NCI-H2107 treated with DMSO at 0.1 percent for 48 hours (cell line): ENCODE data around the gene FILIP1L.

Source experiments
- DNase-seq: peaks from one replicate; lab custom pipeline; 2025; ENCODE audit not compliant: unreplicated experiment; lab: John Stamatoyannopoulos, UW

FILIP1L gene

DNA sequence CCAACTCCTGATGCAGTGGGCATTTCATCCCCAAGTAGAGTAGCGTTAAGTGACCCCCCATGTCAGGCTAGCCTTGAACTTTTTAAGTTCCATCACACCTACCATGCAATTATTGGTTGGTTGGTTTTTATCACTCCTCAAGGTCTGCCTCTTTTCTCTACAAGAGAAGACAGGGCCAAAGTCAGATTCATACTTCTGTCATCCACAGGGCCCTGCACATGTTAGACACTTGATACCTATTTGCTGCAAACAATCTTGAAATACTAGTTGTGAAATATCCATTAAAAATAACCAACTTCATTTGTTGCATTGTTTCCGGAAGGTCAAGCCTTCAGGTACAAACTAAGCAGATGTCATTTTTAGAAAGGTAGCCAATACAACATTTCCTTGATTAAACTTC lies 295.5 kb downstream of the FILIP1L start:
- no peak for DNase-seq

DNA sequence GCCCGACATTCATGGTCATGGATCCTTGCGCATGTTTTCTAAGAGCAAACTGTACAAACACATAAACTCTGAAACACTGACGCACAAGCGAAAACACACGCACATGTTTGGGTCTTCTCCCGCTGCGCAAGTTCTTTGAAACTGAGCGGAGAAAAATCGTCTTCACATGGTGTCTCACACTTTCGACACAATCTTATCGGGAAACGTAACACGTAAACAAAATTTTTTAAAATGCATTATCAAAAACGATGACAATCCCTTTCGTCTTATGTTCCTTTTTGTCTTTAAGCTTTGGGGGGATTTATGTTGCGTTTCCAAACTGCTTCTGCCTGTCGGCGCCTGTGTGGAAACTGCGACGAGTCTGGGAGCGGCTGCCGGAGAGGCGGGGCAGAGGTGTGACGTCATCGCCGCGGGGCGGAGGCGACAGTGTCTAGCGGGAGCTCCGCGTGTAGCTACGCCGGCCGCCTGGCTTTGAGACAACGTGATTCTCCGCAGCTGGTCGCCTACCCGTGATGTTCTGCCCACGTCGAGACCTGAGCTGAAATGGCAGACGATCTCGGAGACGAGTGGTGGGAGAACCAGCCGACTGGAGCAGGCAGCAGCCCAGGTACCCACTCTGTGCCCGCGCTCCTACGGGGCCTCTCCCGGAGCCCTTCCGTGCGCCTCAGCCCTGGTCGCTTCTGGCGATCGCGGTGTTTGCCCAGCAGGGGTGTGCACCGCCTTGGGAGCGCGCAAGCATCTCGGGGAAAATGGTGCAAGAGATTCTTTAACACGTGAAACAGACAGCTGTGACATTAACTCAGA lies 296.7 kb downstream of the FILIP1L start, which contains the start of gene CMSS1:
Gene CMSS1 (plus strand): TSS at position 426 of the 804 bp plus-strand sequence.
- peak; percentile 94 for DNase-seq

DNA sequence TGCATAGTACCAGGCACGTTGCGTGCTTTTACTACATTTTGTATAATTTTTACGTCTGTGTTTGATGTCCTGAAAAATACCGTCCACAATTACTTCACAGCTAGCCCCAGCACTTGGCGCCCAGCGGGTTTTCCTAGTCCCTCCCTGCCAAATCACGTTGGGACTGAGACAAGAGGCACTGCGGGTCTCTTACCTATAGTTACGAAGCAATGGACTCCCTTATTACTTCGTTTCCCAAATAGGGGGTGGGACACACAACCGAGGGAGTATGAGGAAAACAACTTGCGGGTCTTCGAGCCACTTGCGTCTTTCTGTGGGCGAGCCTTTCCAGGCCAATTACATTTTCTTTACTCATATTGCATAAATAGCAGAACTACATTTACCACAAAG lies 297.3 kb downstream of the FILIP1L start:
- no peak for DNase-seq

DNA sequence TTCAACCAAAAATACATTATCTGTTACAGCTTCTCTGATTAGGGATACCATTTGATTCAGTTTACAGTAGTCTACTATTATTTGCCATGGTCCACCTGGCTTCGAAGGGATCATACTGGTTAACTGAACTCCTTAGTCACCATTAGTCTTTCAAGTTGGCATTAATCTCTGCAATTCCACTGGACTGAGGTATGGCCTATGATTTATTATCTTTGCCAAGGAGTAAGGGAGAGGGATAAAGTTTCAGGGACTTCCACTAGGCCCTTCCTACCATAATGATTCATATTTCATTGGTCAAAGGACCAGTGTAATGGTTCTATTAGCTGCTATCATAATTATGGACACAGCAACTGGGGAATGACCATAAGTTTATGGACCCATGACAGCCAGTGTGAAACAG lies 303.9 kb downstream of the FILIP1L start:
- no peak for DNase-seq

DNA sequence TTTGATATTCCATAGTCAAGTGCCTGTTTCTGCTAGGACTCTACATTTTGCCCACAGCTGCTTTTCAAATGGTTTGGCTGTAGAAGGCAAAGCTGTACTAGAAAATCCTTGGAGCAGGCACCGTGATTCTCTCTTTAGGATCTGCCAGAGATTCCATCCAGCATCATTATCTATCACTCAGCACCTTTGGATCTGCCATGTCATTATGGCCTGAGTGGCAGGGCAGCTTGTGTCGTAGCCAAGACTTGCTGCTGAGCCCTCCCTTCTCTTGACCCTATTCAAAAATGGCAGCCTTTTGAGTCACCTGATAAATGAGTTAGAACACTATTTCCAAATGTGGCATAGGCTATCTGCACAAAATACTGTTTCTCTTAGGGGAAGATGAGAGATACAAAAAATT lies 304.7 kb downstream of the FILIP1L start:
- no peak for DNase-seq

DNA sequence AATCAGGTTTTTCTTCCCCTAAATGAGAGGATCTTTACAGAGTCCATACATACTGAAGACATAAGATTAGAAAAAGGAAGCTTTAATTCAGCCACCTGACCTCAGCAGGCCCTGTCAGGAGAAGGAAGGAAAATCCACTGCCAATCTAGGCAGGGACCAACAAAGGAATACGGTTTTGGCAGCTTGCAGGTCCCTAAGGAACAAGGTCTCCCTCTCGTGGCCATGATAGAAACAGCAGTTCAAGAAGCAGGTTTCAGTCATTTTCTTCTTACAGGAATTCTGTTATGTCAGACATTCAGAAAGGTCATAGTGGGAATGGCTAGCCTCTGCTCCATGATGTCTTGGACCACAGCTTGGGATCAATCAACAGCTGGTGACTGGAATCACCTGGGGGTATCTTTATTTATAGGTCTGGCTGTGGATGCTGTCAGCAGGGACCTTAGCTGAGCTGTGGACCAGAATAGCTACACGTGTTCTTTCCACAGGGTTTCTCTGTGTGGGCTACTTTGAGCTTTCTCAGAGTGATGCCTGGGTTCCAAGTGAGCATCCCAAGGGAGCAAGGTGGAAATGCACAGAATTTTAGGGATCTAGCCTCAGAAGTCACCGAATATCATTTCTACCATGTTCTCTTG lies 306.0 kb downstream of the FILIP1L start:
- peak; percentile 53 for DNase-seq

DNA sequence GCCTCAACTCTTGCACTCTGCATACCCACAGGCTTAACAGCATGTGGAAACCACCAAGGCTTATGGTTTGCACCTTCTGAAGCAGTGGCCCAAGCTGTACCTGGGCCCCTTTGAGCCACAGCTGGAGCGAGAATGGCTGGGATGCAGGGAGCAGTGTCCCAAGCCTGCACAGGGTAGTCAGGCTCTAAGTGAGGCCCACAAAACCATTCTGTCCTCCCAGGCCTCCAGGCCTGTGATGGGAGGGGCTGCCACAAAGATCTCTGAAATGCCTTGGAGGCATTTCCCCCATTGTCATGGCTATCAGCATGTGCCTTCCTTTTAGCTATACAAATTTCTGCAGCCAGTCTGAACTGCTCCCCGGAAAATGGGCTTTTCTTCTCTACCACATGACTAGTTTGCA lies 309.1 kb downstream of the FILIP1L start:
- no peak for DNase-seq

DNA sequence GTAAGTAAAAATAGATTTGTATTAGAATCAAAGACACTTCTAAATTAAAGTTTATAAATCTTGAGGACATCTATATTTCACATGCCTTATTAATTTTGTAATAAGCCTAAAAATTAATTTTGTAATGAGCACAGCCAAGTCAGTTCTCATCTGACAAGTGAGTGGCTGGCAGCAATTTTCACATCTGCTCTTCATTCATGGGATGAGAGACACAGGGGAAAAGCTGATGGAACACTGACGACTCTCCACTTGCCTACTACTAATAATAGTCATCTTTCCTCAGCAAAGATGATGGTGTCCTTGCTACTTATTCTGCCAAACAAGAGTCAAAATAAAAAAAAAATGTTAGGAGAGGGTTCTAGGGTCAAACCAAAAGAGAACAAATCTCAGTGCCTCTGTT lies 311.0 kb downstream of the FILIP1L start:
- DNase-seq: no peak

DNA sequence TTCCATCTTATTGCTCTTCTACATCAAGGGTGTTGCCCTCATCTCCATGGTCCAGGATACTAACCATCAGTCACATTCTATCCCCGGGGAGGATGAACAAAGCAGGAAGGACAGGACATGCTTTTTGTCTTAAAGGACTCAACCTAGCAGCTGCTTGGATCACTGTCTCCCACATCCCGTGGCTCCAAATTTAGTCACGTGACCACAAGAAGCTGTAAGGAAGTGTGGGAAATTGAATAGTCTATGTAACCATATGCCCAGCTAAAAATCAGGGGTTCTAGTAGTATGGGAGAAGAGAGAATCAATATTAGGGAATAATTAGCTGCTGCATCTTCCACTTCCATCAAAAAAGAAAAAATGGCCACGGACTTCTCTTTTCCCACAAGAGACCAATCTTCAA lies 314.9 kb downstream of the FILIP1L start:
- DNase-seq: no peak

DNA sequence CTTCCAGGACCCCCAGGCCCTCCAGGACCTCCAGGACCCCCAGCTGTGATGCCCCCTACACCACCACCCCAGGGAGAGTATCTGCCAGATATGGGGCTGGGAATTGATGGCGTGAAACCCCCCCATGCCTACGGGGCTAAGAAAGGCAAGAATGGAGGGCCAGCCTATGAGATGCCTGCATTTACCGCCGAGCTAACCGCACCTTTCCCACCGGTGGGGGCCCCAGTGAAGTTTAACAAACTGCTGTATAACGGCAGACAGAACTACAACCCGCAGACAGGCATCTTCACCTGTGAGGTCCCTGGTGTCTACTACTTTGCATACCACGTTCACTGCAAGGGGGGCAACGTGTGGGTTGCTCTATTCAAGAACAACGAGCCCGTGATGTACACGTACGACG lies 318.7 kb downstream of the FILIP1L start:
- no peak for DNase-seq

DNA sequence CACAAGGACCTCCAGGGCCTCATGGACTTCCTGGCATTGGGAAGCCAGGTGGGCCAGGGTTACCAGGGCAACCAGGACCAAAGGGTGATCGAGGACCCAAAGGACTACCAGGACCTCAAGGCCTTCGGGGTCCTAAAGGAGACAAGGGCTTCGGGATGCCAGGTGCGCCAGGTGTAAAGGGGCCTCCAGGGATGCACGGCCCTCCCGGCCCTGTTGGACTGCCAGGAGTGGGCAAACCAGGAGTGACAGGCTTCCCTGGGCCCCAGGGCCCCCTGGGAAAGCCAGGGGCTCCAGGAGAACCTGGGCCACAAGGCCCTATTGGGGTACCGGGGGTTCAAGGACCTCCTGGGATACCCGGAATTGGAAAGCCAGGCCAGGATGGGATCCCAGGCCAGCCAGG lies 319.8 kb downstream of the FILIP1L start:
- no peak for DNase-seq

DNA sequence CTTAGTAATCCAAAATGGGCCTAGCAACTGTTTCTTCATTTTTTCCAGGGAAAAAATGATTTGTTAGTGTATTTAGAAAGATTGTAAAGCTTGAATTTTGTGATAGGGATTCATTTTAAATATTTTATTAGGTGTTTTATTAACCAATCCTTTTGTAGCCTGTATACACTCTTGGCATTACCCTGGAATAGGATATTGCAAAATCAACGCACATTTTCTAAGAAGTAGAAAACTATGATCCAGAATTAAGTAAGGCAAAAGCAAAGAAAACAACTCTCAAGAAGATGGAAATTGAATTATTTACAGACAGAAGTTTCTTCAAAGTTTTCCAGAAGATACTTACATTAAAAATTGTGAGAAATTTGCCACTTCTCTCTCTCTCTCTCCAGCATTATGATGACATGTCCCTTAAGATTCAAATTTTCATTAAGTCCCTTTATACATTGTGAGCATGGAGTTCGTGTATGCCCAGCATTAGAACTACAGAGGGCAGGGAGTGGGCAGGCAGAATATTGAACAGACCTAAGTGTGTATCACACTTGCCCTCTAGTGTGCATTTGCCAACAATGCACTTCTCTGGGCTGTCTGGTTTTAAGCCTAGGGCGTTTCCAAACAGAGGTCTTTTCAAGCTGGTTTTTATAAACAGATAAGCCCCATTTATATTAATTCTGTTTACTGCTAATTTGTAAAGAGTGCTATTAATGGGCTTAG lies 325.1 kb downstream of the FILIP1L start:
- peak; percentile 14 for DNase-seq
